GM23338 (cell line): ENCODE data around the gene C16orf95. TPM values are rescaled to one million over a fixed set of nuclear protein-coding genes. Genes with fewer than 3 reads are reported as not detected.

Experiments
- ATAC-seq: fragments of 200-7000 bp; cut with Tn5 transposase; 3 replicates; pipeline ENCODE4 v1.9.1; 2020
- DNase-seq: peaks from one replicate; pipeline ENCODE4 v3.0.0-alpha.2; 2015; ENCODE audit warnings: low spot score
- H2AFZ ChIP-seq: fragments of 200-600 bp; sonication (generic); 2 replicates; pipeline ENCODE4 v1.8.0; 2016; ENCODE audit warnings: antibody characterized with exemption, mild to moderate bottlenecking, moderate library complexity
- H3F3A ChIP-seq: fragments of 200-600 bp; sonication (generic); replicated peaks from 2 replicates; pipeline ENCODE4 v1.8.0; 2017; ENCODE audit warnings: antibody characterized with exemption, mixed run types, low read depth
- H3K27ac ChIP-seq: fragments of 200-600 bp; sonication (generic); 2 replicates; pipeline ENCODE4 v1.6.1; 2016; ENCODE audit warnings: low read depth
- H3K27me3 ChIP-seq: fragments of 200-600 bp; sonication (generic); 2 replicates; pipeline ENCODE4 v1.8.0; 2016; ENCODE audit warnings: mild to moderate bottlenecking, mixed run types, moderate library complexity; ENCODE audit not compliant: insufficient read depth
- H3K36me3 ChIP-seq: fragments of 200-600 bp; sonication (generic); 2 replicates; pipeline ENCODE4 v1.8.0; 2016; ENCODE audit warnings: mild to moderate bottlenecking; ENCODE audit not compliant: insufficient read depth
- H3K4me1 ChIP-seq: fragments of 200-600 bp; sonication (generic); 2 replicates; pipeline ENCODE4 v1.8.0; 2016; ENCODE audit warnings: mild to moderate bottlenecking, moderate library complexity; ENCODE audit not compliant: insufficient read depth
- H3K4me2 ChIP-seq: fragments of 200-600 bp; sonication (generic); 2 replicates; pipeline ENCODE4 v1.7.1; 2017; ENCODE audit warnings: mixed run types
- H3K4me3 ChIP-seq: fragments of 200-600 bp; sonication (generic); 2 replicates; pipeline ENCODE4 v1.6.1; 2016; ENCODE audit warnings: mixed run types
- H3K79me2 ChIP-seq: fragments of 200-600 bp; sonication (generic); replicated peaks from 2 replicates; pipeline ENCODE4 v1.8.0; 2017; ENCODE audit warnings: mild to moderate bottlenecking; ENCODE audit not compliant: insufficient read depth
- H3K9me2 ChIP-seq: fragments of 200-600 bp; sonication (generic); 2 replicates; pipeline ENCODE4 v1.8.0; 2017; ENCODE audit not compliant: insufficient read depth
- H4K20me1 ChIP-seq: fragments of 200-600 bp; sonication (generic); replicated peaks from 2 replicates; pipeline ENCODE4 v1.8.0; 2017; ENCODE audit warnings: mild to moderate bottlenecking; ENCODE audit not compliant: insufficient read depth
- H3K27ac Mint-ChIP-seq: 2 replicates; pipeline ENCODE4 v1.8.0; 2020; ENCODE audit warnings: inconsistent platforms, mild to moderate bottlenecking, moderate library complexity, mixed read lengths
- H3K27me3 Mint-ChIP-seq: 3 replicates; pipeline ENCODE4 v1.8.0; 2022; ENCODE audit warnings: low read depth, mild to moderate bottlenecking, moderate library complexity, mixed read lengths, inconsistent platforms; ENCODE audit not compliant: insufficient read depth, poor library complexity
- H3K36me3 Mint-ChIP-seq: 3 replicates; pipeline ENCODE4 v1.8.0; 2021; ENCODE audit warnings: low read depth, mild to moderate bottlenecking, inconsistent platforms, moderate library complexity, mixed read lengths
- H3K4me1 Mint-ChIP-seq: 3 replicates; pipeline ENCODE4 v1.8.0; 2020; ENCODE audit warnings: mild to moderate bottlenecking, inconsistent platforms, mixed read lengths
- H3K4me3 Mint-ChIP-seq: 3 replicates; pipeline ENCODE4 v1.8.0; 2021; ENCODE audit warnings: moderate library complexity, mild to moderate bottlenecking, inconsistent platforms, mixed read lengths
- H3K9me3 Mint-ChIP-seq: 3 replicates; pipeline ENCODE4 v1.8.0; 2020; ENCODE audit warnings: moderate library complexity, mild to moderate bottlenecking, inconsistent platforms, mixed read lengths
- CREB1 ChIP-seq: fragments of 250-450 bp; sonication (Bioruptor Pico); IDR thresholded peaks from 2 replicates; pipeline ENCODE4 v1.5.0; 2020; ENCODE audit warnings: low read depth, mild to moderate bottlenecking, moderate library complexity
- CTCF ChIP-seq, 2 experiments: fragments of 200-600 bp in 1 of 2; sonication (generic) in 1 of 2; conservative IDR thresholded peaks; 2 replicates each; pipeline versions ENCODE4 v1.5.1 to v1.6.1; 2016 to 2017; ENCODE audit warnings: antibody characterized with exemption in 2 of 2, low read depth in 2 of 2, mild to moderate bottlenecking in 2 of 2, moderate library complexity in 1 of 2
- ETS1 ChIP-seq: IDR thresholded peaks from 2 replicates; pipeline ENCODE4 v1.6.1; 2016; ENCODE audit warnings: antibody characterized with exemption
- EZH2 ChIP-seq: fragments of 200-600 bp; sonication (generic); IDR thresholded peaks from one replicate; pipeline ENCODE4 v1.8.0; 2017; ENCODE audit warnings: antibody characterized with exemption, mild to moderate bottlenecking, low read depth; ENCODE audit not compliant: unreplicated experiment
- EZH2phosphoT487 ChIP-seq: fragments of 200-600 bp; sonication (generic); IDR thresholded peaks from one replicate; pipeline ENCODE4 v1.8.1; 2018; ENCODE audit warnings: antibody characterized with exemption; ENCODE audit not compliant: unreplicated experiment
- JUNB ChIP-seq: IDR thresholded peaks from one replicate; pipeline ENCODE4 v1.6.1; 2016; ENCODE audit warnings: antibody characterized with exemption; ENCODE audit not compliant: unreplicated experiment
- NANOG ChIP-seq: IDR thresholded peaks from 2 replicates; pipeline ENCODE4 v1.6.1; 2016; ENCODE audit warnings: antibody characterized with exemption, borderline replicate concordance
- POLR2AphosphoS5 ChIP-seq: IDR thresholded peaks from 2 replicates; pipeline ENCODE4 v1.6.1; 2016; ENCODE audit warnings: antibody characterized with exemption, low read depth
- STAT1 ChIP-seq: IDR thresholded peaks from one replicate; pipeline ENCODE4 v1.6.1; 2016; ENCODE audit warnings: antibody characterized with exemption; ENCODE audit not compliant: unreplicated experiment
- ZNF114 ChIP-seq: fragments of 250-450 bp; sonication (Bioruptor Pico); IDR thresholded peaks from 2 replicates; pipeline ENCODE4 v1.5.0; 2020; ENCODE audit warnings: mild to moderate bottlenecking, moderate library complexity
- ZNF331 ChIP-seq: fragments of 250-450 bp; sonication (Bioruptor Pico); IDR thresholded peaks from 2 replicates; pipeline ENCODE4 v1.5.0; 2020; ENCODE audit warnings: low read depth, mild to moderate bottlenecking, moderate library complexity
- polyA plus RNA-seq: library from polyadenylated mRNA; unstranded; fragments of >200 nt; fragmentation: Nextera tagmentation; extraction: Ambion mirVana; gene quantifications from 2 replicates; pipeline ENCODE4 v1.2.1, GENCODE V29; 2016
- total RNA-seq: library from RNA; depleted of rRNA; stranded (reverse); fragments of >200 nt; shearing (Covaris generic); gene quantifications from 2 replicates; pipeline ENCODE4 v1.2.3, GENCODE V29; 2014
- TF ChIP-seq, protein P1 (sequence below): IDR thresholded peaks from one replicate; pipeline ENCODE4 v1.6.1; 2018; ENCODE audit warnings: antibody characterized with exemption; ENCODE audit not compliant: unreplicated experiment
- TF ChIP-seq, protein P2 (sequence below): fragments of 250-450 bp; sonication (Bioruptor Pico); IDR thresholded peaks from 2 replicates; pipeline ENCODE4 v1.5.0; 2020; ENCODE audit warnings: mild to moderate bottlenecking, moderate library complexity

The C16orf95 gene
- total and polyA plus RNA-seq, 2 experiments from 2014 or later: 1.2 to 3.9 TPM

DNA sequence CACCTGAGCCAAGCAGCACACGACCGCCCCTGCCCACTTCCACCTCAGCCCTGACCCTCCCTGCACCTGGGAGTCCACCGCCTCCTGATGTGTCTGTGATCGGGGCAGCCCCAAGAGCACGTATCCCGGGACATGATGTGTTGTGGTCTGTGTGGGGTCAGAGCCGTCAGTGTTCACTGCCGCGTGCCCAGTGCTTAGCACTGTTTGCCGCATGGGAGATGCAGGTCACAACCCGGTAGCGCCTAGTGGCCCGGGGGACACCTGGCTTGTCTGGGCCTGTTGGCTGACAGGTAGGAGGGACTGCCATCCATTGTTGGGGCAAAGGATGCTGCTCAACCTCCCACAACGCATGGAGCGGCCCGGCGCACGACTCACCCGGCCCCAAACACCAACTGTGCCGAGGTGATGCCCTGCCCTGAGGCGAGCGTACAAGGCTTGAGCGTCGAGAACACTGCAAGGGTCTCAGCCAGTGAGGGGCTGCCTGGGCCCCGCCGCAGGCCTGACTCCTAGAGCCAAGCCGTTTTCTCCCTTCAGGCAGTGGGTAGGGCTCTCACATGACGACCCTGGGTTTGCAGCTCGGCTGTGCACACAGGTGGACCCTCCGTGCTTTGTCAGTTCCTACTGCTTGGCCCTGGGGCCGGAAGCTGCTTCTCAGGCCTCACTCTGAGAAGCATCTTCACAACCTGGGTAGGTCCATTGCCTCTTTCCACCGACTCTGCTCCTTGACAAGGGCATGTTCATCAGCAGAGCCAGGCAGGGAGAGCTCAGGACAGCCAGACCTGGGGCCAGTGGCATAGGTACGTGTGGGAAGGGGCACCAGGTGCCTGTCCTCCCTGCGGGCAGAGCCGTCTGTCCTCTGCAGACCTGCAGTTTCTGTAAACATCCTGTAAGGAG lies 5.9 kb upstream of the C16orf95 start:
- TF ChIP-seq CTCF (conservative IDR thresholded peaks at IDR 0.05; ENCODE audit: low read depth in 2 of 2) (no peak), CREB1 (no peak), STAT1 (no peak), NANOG (no peak), EZH2 (no peak), ZNF114 (CRISPR knock-in tag) (no peak), EZH2phosphoT487 (no peak), POLR2AphosphoS5 (no peak), JUNB (no peak), ETS1 (no peak), ZNF331 (CRISPR knock-in tag) (no peak)
- TF ChIP-seq, protein P1, sequence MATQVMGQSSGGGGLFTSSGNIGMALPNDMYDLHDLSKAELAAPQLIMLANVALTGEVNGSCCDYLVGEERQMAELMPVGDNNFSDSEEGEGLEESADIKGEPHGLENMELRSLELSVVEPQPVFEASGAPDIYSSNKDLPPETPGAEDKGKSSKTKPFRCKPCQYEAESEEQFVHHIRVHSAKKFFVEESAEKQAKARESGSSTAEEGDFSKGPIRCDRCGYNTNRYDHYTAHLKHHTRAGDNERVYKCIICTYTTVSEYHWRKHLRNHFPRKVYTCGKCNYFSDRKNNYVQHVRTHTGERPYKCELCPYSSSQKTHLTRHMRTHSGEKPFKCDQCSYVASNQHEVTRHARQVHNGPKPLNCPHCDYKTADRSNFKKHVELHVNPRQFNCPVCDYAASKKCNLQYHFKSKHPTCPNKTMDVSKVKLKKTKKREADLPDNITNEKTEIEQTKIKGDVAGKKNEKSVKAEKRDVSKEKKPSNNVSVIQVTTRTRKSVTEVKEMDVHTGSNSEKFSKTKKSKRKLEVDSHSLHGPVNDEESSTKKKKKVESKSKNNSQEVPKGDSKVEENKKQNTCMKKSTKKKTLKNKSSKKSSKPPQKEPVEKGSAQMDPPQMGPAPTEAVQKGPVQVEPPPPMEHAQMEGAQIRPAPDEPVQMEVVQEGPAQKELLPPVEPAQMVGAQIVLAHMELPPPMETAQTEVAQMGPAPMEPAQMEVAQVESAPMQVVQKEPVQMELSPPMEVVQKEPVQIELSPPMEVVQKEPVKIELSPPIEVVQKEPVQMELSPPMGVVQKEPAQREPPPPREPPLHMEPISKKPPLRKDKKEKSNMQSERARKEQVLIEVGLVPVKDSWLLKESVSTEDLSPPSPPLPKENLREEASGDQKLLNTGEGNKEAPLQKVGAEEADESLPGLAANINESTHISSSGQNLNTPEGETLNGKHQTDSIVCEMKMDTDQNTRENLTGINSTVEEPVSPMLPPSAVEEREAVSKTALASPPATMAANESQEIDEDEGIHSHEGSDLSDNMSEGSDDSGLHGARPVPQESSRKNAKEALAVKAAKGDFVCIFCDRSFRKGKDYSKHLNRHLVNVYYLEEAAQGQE: no peak
- TF ChIP-seq, protein P2, sequence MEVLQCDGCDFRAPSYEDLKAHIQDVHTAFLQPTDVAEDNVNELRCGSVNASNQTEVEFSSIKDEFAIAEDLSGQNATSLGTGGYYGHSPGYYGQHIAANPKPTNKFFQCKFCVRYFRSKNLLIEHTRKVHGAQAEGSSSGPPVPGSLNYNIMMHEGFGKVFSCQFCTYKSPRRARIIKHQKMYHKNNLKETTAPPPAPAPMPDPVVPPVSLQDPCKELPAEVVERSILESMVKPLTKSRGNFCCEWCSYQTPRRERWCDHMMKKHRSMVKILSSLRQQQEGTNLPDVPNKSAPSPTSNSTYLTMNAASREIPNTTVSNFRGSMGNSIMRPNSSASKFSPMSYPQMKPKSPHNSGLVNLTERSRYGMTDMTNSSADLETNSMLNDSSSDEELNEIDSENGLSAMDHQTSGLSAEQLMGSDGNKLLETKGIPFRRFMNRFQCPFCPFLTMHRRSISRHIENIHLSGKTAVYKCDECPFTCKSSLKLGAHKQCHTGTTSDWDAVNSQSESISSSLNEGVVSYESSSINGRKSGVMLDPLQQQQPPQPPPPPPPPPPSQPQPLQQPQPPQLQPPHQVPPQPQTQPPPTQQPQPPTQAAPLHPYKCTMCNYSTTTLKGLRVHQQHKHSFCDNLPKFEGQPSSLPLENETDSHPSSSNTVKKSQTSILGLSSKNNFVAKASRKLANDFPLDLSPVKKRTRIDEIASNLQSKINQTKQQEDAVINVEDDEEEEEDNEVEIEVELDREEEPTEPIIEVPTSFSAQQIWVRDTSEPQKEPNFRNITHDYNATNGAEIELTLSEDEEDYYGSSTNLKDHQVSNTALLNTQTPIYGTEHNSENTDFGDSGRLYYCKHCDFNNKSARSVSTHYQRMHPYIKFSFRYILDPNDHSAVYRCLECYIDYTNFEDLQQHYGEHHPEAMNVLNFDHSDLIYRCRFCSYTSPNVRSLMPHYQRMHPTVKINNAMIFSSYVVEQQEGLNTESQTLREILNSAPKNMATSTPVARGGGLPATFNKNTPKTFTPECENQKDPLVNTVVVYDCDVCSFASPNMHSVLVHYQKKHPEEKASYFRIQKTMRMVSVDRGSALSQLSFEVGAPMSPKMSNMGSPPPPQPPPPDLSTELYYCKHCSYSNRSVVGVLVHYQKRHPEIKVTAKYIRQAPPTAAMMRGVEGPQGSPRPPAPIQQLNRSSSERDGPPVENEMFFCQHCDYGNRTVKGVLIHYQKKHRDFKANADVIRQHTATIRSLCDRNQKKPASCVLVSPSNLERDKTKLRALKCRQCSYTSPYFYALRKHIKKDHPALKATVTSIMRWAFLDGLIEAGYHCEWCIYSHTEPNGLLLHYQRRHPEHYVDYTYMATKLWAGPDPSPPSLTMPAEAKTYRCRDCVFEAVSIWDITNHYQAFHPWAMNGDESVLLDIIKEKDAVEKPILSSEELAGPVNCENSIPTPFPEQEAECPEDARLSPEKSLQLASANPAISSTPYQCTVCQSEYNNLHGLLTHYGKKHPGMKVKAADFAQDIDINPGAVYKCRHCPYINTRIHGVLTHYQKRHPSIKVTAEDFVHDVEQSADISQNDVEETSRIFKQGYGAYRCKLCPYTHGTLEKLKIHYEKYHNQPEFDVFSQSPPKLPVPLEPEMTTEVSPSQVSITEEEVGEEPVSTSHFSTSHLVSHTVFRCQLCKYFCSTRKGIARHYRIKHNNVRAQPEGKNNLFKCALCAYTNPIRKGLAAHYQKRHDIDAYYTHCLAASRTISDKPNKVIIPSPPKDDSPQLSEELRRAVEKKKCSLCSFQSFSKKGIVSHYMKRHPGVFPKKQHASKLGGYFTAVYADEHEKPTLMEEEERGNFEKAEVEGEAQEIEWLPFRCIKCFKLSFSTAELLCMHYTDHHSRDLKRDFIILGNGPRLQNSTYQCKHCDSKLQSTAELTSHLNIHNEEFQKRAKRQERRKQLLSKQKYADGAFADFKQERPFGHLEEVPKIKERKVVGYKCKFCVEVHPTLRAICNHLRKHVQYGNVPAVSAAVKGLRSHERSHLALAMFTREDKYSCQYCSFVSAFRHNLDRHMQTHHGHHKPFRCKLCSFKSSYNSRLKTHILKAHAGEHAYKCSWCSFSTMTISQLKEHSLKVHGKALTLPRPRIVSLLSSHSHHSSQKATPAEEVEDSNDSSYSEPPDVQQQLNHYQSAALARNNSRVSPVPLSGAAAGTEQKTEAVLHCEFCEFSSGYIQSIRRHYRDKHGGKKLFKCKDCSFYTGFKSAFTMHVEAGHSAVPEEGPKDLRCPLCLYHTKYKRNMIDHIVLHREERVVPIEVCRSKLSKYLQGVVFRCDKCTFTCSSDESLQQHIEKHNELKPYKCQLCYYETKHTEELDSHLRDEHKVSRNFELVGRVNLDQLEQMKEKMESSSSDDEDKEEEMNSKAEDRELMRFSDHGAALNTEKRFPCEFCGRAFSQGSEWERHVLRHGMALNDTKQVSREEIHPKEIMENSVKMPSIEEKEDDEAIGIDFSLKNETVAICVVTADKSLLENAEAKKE (CRISPR knock-in tag): no peak
- Histone ChIP-seq H4K20me1 (no peaks in the 10 kb centered on the region), H3K79me2 (peaks cover 7% of the 10 kb centered on the region), H3K4me1 (peaks cover 7% of the 10 kb centered on the region; the same call in 1 of the 2 replicates), H2AFZ (no peak overlapping the region), H3F3A (no peaks in the 10 kb centered on the region), H3K9me2 (no peaks in the 10 kb centered on the region), H3K36me3 (no peaks in the 10 kb centered on the region), H3K27ac (no peak overlapping the region), H3K27me3 (no peaks in the 10 kb centered on the region), H3K4me3 (no peak overlapping the region), H3K4me2 (no peak overlapping the region)
- H3K27me3 Mint-ChIP-seq: peaks cover 4% of the 10 kb centered on the region
- no peak for ATAC-seq
- H3K36me3 Mint-ChIP-seq: peaks cover under 1% of the 10 kb centered on the region; the same call in 1 of the 3 replicates
- DNase-seq: no peak
- peaks cover 6% of the 10 kb centered on the region for H3K4me1 Mint-ChIP-seq
- no peaks in the 10 kb centered on the region; the same call in 1 of the 3 replicates for H3K9me3 Mint-ChIP-seq
- H3K4me3 Mint-ChIP-seq: no peak overlapping the region
- no peak overlapping the region for H3K27ac Mint-ChIP-seq
